Smooth muscle cell (in vitro differentiated cells): ENCODE measurements around the gene TPRA1. TPM values are rescaled to one million over a fixed set of nuclear protein-coding genes. Genes with fewer than 3 reads are reported as not detected.

Experiments
- DNase-seq: peaks from one replicate; lab custom pipeline; 2025; ENCODE audit not compliant: unreplicated experiment; lab: John Stamatoyannopoulos, UW
- H2AFZ ChIP-seq: fragments of 200-600 bp; sonication (generic); 2 replicates; pipeline ENCODE4 v1.6.0; 2016; ENCODE audit warnings: antibody characterized with exemption, low read depth, mild to moderate bottlenecking
- H3F3A ChIP-seq: fragments of 200-600 bp; sonication (generic); 2 replicates; pipeline ENCODE4 v1.6.0; 2017; ENCODE audit warnings: antibody characterized with exemption, low read depth
- H3K27ac ChIP-seq: fragments of 200-600 bp; sonication (generic); 2 replicates; pipeline ENCODE4 v1.5.1; 2016; ENCODE audit warnings: low read depth, mild to moderate bottlenecking
- H3K27me3 ChIP-seq: fragments of 200-600 bp; sonication (generic); 2 replicates; pipeline ENCODE4 v1.6.1; 2016; ENCODE audit warnings: low read depth, mild to moderate bottlenecking
- H3K36me3 ChIP-seq: fragments of 200-600 bp; sonication (generic); 2 replicates; pipeline ENCODE4 v1.5.1; 2016; ENCODE audit warnings: low read depth
- H3K4me1 ChIP-seq: fragments of 200-600 bp; sonication (generic); 2 replicates; pipeline ENCODE4 v1.5.1; 2016; ENCODE audit warnings: low read depth
- H3K4me2 ChIP-seq: fragments of 200-600 bp; sonication (generic); 2 replicates; pipeline ENCODE4 v1.6.0; 2016; ENCODE audit warnings: mild to moderate bottlenecking
- H3K4me3 ChIP-seq: fragments of 200-600 bp; sonication (generic); 2 replicates; pipeline ENCODE4 v1.5.1; 2016; ENCODE audit warnings: mild to moderate bottlenecking
- H3K79me2 ChIP-seq: fragments of 200-600 bp; sonication (generic); 2 replicates; pipeline ENCODE4 v1.6.0; 2016; ENCODE audit warnings: low read depth, mild to moderate bottlenecking
- H3K9ac ChIP-seq: fragments of 200-600 bp; sonication (generic); 2 replicates; pipeline ENCODE4 v1.6.0; 2016; ENCODE audit warnings: low read depth
- H3K9me3 ChIP-seq: fragments of 200-600 bp; sonication (generic); replicated peaks from 2 replicates; pipeline ENCODE4 v1.5.1; 2016; ENCODE audit warnings: low read depth
- H4K20me1 ChIP-seq: fragments of 200-600 bp; sonication (generic); 2 replicates; pipeline ENCODE4 v1.6.0; 2016; ENCODE audit warnings: low read depth
- WGBS: methylation state at CpG from one replicate; pipeline ENCODE4 v1.1.7; 2016; ENCODE audit warnings: low lambda C conversion rate; 5-methylcytosine and 5-hydroxymethylcytosine counted together
- polyA plus RNA-seq: library from polyadenylated mRNA; unstranded; fragments of >200 nt; fragmentation: Nextera tagmentation; extraction: Ambion mirVana; gene quantifications from 2 replicates; pipeline ENCODE4 v1.2.1, GENCODE V29; 2016
- total RNA-seq: library from RNA; depleted of rRNA; stranded (reverse); fragments of >200 nt; gene quantifications from 2 replicates; pipeline ENCODE4 v1.2.3, GENCODE V29; 2014
- TF ChIP-seq, protein P1 (sequence below): fragments of 200-600 bp; sonication (generic); IDR thresholded peaks from 2 replicates; pipeline ENCODE4 v1.5.1; 2017; ENCODE audit warnings: borderline replicate concordance, mild to moderate bottlenecking, antibody characterized with exemption; ENCODE audit not compliant: insufficient read depth, poor library complexity, severe bottlenecking

The TPRA1 gene
- total and polyA plus RNA-seq, 2 experiments from 2014 or later = 25.9 to 43.5 TPM

GRCh38 chr3:127630811-127631714 is 40.5 kb upstream of the TPRA1 start:
- TF ChIP-seq, protein P1, sequence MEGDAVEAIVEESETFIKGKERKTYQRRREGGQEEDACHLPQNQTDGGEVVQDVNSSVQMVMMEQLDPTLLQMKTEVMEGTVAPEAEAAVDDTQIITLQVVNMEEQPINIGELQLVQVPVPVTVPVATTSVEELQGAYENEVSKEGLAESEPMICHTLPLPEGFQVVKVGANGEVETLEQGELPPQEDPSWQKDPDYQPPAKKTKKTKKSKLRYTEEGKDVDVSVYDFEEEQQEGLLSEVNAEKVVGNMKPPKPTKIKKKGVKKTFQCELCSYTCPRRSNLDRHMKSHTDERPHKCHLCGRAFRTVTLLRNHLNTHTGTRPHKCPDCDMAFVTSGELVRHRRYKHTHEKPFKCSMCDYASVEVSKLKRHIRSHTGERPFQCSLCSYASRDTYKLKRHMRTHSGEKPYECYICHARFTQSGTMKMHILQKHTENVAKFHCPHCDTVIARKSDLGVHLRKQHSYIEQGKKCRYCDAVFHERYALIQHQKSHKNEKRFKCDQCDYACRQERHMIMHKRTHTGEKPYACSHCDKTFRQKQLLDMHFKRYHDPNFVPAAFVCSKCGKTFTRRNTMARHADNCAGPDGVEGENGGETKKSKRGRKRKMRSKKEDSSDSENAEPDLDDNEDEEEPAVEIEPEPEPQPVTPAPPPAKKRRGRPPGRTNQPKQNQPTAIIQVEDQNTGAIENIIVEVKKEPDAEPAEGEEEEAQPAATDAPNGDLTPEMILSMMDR = no peak
- no peaks in the 10 kb centered on the region for H4K20me1 ChIP-seq
- H3F3A ChIP-seq = no peaks in the 10 kb centered on the region
- no peaks in the 10 kb centered on the region for H3K4me1 ChIP-seq
- DNase-seq = no peak
- H3K27ac ChIP-seq = no peak overlapping the region
- WGBS = 93% methylated on average over 12 of the region's 12 CpGs
- no peak overlapping the region for H2AFZ ChIP-seq
- H3K4me3 ChIP-seq = no peak overlapping the region
- no peaks in the 10 kb centered on the region for H3K9me3 ChIP-seq
- no peak overlapping the region for H3K4me2 ChIP-seq
- no peak overlapping the region for H3K9ac ChIP-seq
- peaks cover 54% of the 10 kb centered on the region for H3K27me3 ChIP-seq
- H3K36me3 ChIP-seq = no peaks in the 10 kb centered on the region
- H3K79me2 ChIP-seq = no peaks in the 10 kb centered on the region

DNA sequence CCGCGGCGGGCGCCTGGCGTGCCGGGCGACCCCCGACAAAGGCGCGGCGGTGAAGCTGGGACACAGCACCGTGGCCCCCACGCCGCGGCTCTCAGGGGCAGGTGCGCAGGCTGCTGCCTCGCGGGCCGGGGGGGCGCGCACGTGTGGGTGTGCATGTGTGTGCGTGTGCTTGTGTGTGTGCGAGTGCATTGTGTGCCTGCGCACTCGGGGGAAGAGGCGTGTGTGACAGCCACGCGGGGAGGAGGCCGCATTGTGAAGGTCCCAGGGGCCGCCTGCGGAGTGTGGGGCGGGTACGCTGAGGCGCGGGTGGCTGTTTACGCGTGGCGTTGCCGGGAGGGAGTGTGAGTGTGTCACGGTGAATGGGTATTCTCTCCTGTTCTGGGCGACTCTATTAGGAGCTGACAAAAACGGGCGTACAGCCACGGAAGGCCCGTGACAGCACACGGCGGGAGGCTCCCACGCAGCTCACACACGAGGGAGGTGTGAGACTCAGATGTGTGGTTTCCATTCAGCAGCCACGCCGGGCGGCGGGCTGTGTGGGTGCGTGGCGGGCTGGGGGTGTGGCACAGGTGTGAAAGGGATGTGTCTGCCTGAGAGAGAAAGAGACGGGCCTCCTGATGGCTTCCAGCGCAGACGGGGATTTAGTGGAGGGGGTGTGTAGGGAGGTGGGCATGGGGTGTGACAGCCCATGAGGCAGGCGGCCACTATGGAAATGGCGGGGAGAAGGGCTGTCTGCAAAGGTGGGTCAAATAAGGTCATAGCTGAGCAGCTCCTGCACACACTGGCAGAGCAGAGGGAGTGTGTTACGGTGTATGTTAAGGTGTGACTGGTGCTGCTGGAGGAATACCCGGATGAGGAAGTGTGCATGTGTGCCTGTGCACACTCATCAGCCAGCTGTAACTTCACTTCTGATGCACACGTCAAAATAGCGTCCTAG is 39.2 kb upstream of the TPRA1 start:
- H4K20me1 ChIP-seq = no peaks in the 10 kb centered on the region
- H3K9ac ChIP-seq = no peak overlapping the region
- H3K27me3 ChIP-seq = peaks cover 60% of the 10 kb centered on the region
- H3K9me3 ChIP-seq = no peaks in the 10 kb centered on the region
- H3K27ac ChIP-seq = no peak overlapping the region
- H3K4me1 ChIP-seq = no peaks in the 10 kb centered on the region
- 50% methylated on average over 48 of the region's 65 CpGs for WGBS
- TF ChIP-seq, protein P1 = no peak
- H2AFZ ChIP-seq = no peak overlapping the region
- H3F3A ChIP-seq = no peaks in the 10 kb centered on the region
- peak overlapping the region; percentile 47 for H3K4me3 ChIP-seq
- DNase-seq = no peak
- peak overlapping the region; percentile 83 for H3K4me2 ChIP-seq
- no peaks in the 10 kb centered on the region for H3K36me3 ChIP-seq
- H3K79me2 ChIP-seq = no peaks in the 10 kb centered on the region

- Histone ChIP-seq H3K4me1 (no peaks in the 10 kb centered on the region), H4K20me1 (no peaks in the 10 kb centered on the region), H3K27me3 (peaks cover 60% of the 10 kb centered on the region), H3K4me3 (peak within 1 kb of the TSS; percentile 47), H3K9ac (no peak within 1 kb of the TSS), H3K27ac (no peak within 1 kb of the TSS), H3K79me2 (no peaks in the 10 kb centered on the region), H3K36me3 (no peaks in the 10 kb centered on the region), H3K4me2 (peak within 1 kb of the TSS; percentile 83), H3F3A (no peaks in the 10 kb centered on the region), H2AFZ (no peak within 1 kb of the TSS), H3K9me3 (no peaks in the 10 kb centered on the region)
- WGBS = 6% methylated on average over 71 of the region's 105 CpGs
- TF ChIP-seq, protein P1 = no peak
- peak; percentile 29 for DNase-seq
Measured at GRCh38 chr3:127628788-127629466, 38.4 kb upstream of the TPRA1 start, which contains the start of gene PODXL2. TSS of gene PODXL2 (plus strand) at chr3:127629185. CDS start at chr3:127629220, 35 bp downstream.
